ENCODE data around the gene NAB1.
"Not testable (repeated sequence)": the region's sequence is repeated elsewhere in the genome, so short reads cannot be mapped to it uniquely, and the experiment has no call there.

NAB1 gene

GRCh38 chr2:190649035-190649797 lies at the start of gene NAB1:
Gene NAB1, plus strand, starts transcription at chr2:190649083. Its CDS starts 10,094 bp downstream, at chr2:190659177.
- DNase-seq = peak; percentile 69

- no peak for DNase-seq
Measured at GRCh38 chr2:190599546-190600220, 49.2 kb upstream of the NAB1 start.

- DNase-seq = no peak
Measured at GRCh38 chr2:190600293-190601103, 48.4 kb upstream of the NAB1 start.

- DNase-seq = no peak
Measured at GRCh38 chr2:190603374-190603773, 45.5 kb upstream of the NAB1 start.

GRCh38 chr2:190607014-190607597 lies 41.8 kb upstream of the NAB1 start:
- DNase-seq = no peak

GRCh38 chr2:190607657-190608357 lies 41.1 kb upstream of the NAB1 start:
- no peak for DNase-seq

- not testable (repeated sequence) for DNase-seq
Measured at GRCh38 chr2:190608863-190609262, 40.0 kb upstream of the NAB1 start.

GRCh38 chr2:190609397-190609796 lies 39.5 kb upstream of the NAB1 start:
- DNase-seq = not testable (repeated sequence)

- not testable (repeated sequence) for DNase-seq
Measured at GRCh38 chr2:190610528-190610927, 38.4 kb upstream of the NAB1 start.

GRCh38 chr2:190615555-190616200 lies 33.2 kb upstream of the NAB1 start:
- DNase-seq = no peak

GRCh38 chr2:190618030-190618429 lies 30.9 kb upstream of the NAB1 start:
- DNase-seq = no peak

- no peak for DNase-seq
Measured at GRCh38 chr2:190625691-190626090, 23.2 kb upstream of the NAB1 start.

- DNase-seq = no peak
Measured at GRCh38 chr2:190626641-190627210, 22.2 kb upstream of the NAB1 start.

- peak; percentile 1 for DNase-seq
Measured at GRCh38 chr2:190627448-190628412, 21.2 kb upstream of the NAB1 start.

GRCh38 chr2:190628591-190629319 lies 20.1 kb upstream of the NAB1 start:
- no peak for DNase-seq

- DNase-seq = no peak
Measured at GRCh38 chr2:190634381-190634780, 14.5 kb upstream of the NAB1 start.

- DNase-seq = no peak
Measured at GRCh38 chr2:190635781-190636180, 13.1 kb upstream of the NAB1 start.

GRCh38 chr2:190636361-190636760 lies 12.5 kb upstream of the NAB1 start:
- DNase-seq = no peak

- no peak for DNase-seq
Measured at GRCh38 chr2:190637281-190637734, 11.6 kb upstream of the NAB1 start.
